Upper lobe of right lung (tissue), 1 donor: ENCODE data around the gene CARD10. TPM values are rescaled to one million over a fixed set of nuclear protein-coding genes. Genes with fewer than 3 reads are reported as not detected.
A peak's percentile ranks its signal among the peaks of the same experiment; 100 is the strongest.

Experiments used
- ATAC-seq: fragments of 200-7000 bp; cut with Tn5 transposase; one replicate; pipeline ENCODE4 v1.9.1; 2020; ENCODE audit warnings: mild to moderate bottlenecking, moderate library complexity
- DNase-seq: peaks from one replicate; pipeline ENCODE4 v3.0.0-alpha.2; 2020
- H3K27ac ChIP-seq: fragments of 200-600 bp; one replicate; pipeline ENCODE4 v1.8.0; 2022
- H3K27me3 ChIP-seq: fragments of 200-600 bp; one replicate; pipeline ENCODE4 v1.8.0; 2022; ENCODE audit warnings: mild to moderate bottlenecking
- H3K36me3 ChIP-seq: fragments of 200-600 bp; one replicate; pipeline ENCODE4 v1.8.0; 2022
- H3K4me1 ChIP-seq: fragments of 200-600 bp; one replicate; pipeline ENCODE4 v1.8.0; 2022
- H3K4me3 ChIP-seq: fragments of 200-600 bp; one replicate; pipeline ENCODE4 v1.8.0; 2022; ENCODE audit warnings: mild to moderate bottlenecking
- H3K9me3 ChIP-seq: fragments of 200-600 bp; one replicate; pipeline ENCODE4 v1.8.0; 2022
- intact Hi-C: fragments of 100-400 bp; cut with DNase I; formaldehyde crosslinking; loops from one replicate; pipeline ENCODE4 v1.11.0; 2022
- total RNA-seq: library from RNA; stranded (reverse); fragmentation: NEBNext Ultra II Directional; extraction: Animal tissue kit (Norgen Biotek cat#: 25700); gene quantifications from one replicate; pipeline ENCODE4 v1.2.1, GENCODE V29; 2021
- TF ChIP-seq, protein P1 (sequence below): fragments of 200-600 bp; IDR thresholded peaks from one replicate; pipeline ENCODE4 v1.8.0; 2022; ENCODE audit warnings: antibody characterized with exemption
- donor health status: DM: no; HTN: yes; CAD: no; lungs with severe emphysema.

CARD10 gene
- total RNA-seq, 1 donor from 2014 or later: 17.0 TPM

DNA sequence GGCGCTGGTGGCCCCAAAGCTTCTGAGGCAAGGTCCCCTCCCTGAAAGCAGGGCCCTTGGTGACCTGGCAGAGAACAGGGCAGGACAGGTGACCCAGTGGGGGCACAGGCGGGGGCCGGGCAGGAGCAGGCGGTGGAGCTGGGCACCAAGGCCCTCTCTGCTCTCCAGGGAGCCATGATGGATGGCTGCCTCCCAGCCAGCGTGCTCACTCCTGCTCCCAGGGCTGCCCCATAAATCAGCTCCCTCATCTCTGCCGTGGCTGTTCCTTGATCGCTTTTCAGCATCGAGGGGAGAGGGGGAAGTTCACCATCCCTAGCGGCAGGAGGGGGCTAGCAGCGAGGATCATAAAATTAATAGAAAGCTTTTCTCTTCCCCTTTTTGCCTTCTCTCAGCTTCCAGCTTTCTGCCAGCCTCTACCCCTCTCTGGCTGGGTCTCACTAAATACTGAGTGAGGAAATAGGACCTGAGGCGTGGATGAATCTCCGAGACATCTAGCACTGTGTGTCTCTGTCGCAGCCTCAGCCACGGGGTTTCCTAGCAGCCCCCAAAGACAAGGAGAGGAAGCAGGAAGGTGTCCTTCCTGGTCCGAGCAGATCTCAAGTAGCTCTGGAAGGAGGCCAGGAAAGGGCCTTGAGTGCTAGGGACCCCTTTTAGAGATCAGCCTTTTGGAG is 69.7 kb downstream of the CARD10 start:
- TF ChIP-seq, protein P1, sequence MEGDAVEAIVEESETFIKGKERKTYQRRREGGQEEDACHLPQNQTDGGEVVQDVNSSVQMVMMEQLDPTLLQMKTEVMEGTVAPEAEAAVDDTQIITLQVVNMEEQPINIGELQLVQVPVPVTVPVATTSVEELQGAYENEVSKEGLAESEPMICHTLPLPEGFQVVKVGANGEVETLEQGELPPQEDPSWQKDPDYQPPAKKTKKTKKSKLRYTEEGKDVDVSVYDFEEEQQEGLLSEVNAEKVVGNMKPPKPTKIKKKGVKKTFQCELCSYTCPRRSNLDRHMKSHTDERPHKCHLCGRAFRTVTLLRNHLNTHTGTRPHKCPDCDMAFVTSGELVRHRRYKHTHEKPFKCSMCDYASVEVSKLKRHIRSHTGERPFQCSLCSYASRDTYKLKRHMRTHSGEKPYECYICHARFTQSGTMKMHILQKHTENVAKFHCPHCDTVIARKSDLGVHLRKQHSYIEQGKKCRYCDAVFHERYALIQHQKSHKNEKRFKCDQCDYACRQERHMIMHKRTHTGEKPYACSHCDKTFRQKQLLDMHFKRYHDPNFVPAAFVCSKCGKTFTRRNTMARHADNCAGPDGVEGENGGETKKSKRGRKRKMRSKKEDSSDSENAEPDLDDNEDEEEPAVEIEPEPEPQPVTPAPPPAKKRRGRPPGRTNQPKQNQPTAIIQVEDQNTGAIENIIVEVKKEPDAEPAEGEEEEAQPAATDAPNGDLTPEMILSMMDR: no peak
- Histone ChIP-seq H3K36me3 (no peaks in the 10 kb centered on the region), H3K9me3 (no peaks in the 10 kb centered on the region), H3K27me3 (no peaks in the 10 kb centered on the region), H3K4me3 (no peak overlapping the region), H3K4me1 (no peaks in the 10 kb centered on the region), H3K27ac (no peak overlapping the region)
- ATAC-seq (no peak), DNase-seq (no peak)
- intact Hi-C loops: no loop called here

DNA sequence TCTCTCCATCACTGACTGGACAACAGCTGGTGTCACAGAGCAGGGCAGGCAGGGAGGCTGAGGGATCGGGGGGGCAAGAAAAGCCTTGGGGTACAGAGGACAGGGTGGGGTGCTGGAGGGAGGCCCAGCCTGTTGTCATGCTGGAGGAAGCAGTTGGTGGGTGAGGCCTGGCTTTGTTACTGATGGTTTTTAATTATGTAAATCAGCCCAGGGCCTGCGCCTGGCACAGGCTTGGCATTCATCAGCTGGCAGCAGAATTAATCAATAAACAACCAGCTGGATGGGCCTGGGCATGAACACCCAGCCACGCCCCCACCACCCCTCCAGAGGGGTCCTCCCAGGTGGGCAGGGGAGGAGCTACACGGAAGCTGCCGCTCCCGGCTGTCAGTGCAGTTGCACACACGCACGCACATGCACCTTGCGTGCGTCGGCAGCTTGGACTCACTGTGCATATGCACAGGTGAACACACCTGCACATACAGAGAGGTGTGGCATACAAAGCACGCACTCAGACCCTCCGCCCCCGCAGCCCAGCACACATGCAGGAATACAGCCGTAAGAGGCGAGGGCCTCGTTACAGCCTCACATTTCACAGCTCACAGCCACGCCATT is 70.6 kb downstream of the CARD10 start:
- TF ChIP-seq, protein P1: no peak
- Histone ChIP-seq H3K27me3 (no peaks in the 10 kb centered on the region), H3K36me3 (no peaks in the 10 kb centered on the region), H3K4me3 (no peak overlapping the region), H3K27ac (no peak overlapping the region), H3K4me1 (no peaks in the 10 kb centered on the region), H3K9me3 (no peaks in the 10 kb centered on the region)
- ATAC-seq (peak; percentile 19), DNase-seq (no peak)
- intact Hi-C loops: no loop called here

- H3K36me3 ChIP-seq: no peaks in the 10 kb centered on the region
- DNase-seq (no peak), ATAC-seq (no peak)
- H3K4me1 ChIP-seq: no peaks in the 10 kb centered on the region
- H3K27me3 ChIP-seq: no peaks in the 10 kb centered on the region
- no peak overlapping the region for H3K4me3 ChIP-seq
- no peak overlapping the region for H3K27ac ChIP-seq
- intact Hi-C loops: no loop called here
- H3K9me3 ChIP-seq: no peaks in the 10 kb centered on the region
- TF ChIP-seq, protein P1: no peak
These were observed 73.7 kb downstream of the CARD10 start for GRCh38 chr22:37445501-37445900.

GRCh38 chr22:37443977-37444376 is 75.2 kb downstream of the CARD10 start:
- Histone ChIP-seq H3K36me3 (no peaks in the 10 kb centered on the region), H3K27me3 (no peaks in the 10 kb centered on the region), H3K4me3 (no peak overlapping the region), H3K4me1 (no peaks in the 10 kb centered on the region), H3K27ac (no peak overlapping the region), H3K9me3 (no peaks in the 10 kb centered on the region)
- TF ChIP-seq, protein P1: no peak
- no peak for DNase-seq
- no peak for ATAC-seq
- intact Hi-C loops: no loop called here

- H3K27me3 ChIP-seq: no peaks in the 10 kb centered on the region
These were observed 76.1 kb downstream of the CARD10 start for GRCh38 chr22:37443086-37443485.

More at GRCh38 chr22:37443086-37443485, 76.1 kb downstream of the CARD10 start:
- no peak for ATAC-seq
- no peaks in the 10 kb centered on the region for H3K4me1 ChIP-seq
- no peaks in the 10 kb centered on the region for H3K9me3 ChIP-seq
- TF ChIP-seq, protein P1: no peak
- no peak for DNase-seq
- no peak overlapping the region for H3K4me3 ChIP-seq
- H3K36me3 ChIP-seq: no peaks in the 10 kb centered on the region
- H3K27ac ChIP-seq: no peak overlapping the region
- intact Hi-C loops: no loop called here
